ENCODE data around the gene SMCO4.
"Not testable (repeated sequence)": the region's sequence is repeated elsewhere in the genome, so short reads cannot be mapped to it uniquely, and the experiment has no call there.

SMCO4 gene

DNA sequence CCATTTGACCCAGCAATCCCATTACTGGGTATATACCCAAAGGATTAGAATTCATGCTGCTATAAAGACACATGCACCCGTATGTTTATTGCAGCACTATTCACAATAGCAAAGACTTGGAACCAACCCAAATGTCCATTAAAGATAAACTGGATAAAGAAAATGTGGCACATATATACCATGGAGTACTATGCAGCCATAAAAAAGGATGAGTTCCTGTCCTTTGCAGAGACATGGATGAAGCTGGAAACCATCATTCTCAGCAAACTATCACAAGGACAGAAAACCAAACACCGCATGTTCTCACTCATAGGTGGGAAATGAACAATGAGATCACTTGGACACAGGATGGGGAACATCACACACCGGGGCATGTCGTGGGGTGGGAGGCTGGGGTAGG is 79.5 kb downstream of the SMCO4 start:
- DNase-seq: not testable (repeated sequence)

DNA sequence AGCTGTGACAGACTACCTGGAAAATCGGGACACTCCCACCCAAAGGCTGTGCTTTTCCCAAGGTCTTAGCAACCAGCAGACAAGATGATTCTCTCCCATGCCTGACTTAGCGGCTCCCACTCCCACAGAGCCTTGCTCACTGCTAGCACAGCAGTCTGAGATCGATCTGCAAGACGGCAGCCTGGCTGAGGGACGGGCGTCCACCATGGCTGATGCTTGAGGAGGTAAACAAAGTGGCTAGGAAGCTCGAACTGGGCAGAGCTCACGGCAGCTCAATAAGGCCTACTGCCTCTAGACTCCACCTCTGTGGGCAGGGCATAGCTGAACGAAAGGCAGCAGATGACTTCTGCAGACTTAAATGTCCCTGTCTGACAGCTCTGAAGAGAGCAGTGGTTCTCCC is 84.9 kb downstream of the SMCO4 start:
- no peak for DNase-seq

DNA sequence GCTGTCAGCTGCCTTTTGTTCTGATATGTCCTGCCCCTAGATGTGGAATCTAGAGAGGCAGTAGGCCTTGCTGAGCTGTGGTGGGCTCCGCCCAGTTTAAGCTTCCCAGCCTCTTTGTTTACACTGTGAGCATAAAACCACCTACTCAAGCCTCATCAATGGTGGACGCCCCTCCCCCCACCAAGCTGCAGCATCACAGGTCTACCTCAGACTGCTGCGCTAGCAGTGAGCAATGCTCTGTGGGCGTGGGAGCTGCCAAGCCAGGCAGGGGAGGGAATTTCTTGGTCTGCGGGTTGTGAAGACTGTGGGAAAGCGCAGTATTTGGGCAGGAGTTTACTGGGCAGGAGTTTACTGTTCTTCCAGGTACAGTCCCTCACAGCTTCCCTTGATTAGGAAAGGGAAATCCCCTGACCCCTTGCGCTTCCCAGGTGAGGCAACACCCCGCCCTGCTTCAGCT is 98.5 kb downstream of the SMCO4 start:
- no peak for DNase-seq

DNA sequence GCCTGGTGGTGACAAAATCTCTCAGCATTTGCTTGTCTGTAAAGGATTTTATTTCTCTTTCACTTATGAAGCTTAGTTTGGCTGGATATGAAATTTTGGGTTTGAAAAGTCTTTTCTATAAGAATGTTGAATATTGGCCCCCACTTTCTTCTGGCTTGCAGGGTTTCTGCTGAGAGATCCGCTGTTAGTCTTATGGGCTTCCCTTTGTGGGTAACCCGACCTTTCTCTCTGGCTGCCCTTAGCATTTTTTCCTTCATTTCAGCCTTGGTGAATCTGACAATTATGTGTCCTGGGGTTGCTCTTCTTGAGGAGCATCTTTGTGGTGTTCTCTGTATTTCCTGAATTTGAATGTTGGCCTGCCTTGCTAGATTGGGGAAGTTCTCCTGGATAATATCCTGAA is 100.0 kb downstream of the SMCO4 start:
- not testable (repeated sequence) for DNase-seq

DNA sequence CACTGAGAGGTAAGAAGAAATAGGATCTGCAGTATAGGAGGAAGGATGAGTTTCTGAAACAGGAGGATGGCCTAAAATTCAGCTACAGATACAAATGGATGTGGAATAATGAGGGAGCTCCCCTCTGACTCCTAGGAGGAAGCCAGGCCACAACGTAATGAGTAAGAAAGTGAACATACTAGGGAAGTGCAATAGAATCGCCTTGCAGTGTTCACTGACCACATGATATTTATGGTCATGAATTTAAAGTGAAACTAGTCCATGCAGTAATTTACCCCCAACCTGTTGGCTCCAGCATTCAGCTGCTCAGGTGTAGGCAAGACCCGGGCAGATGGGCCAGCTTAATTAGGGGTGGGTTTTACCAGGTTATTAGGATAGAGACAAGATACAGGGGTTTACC is 110.9 kb downstream of the SMCO4 start:
- no peak for DNase-seq

Measured in NCI-H1048 (cell line).